ENCODE results near the gene SLC16A1. TPM values are rescaled to one million over a fixed set of nuclear protein-coding genes. Genes with fewer than 3 reads are reported as not detected.

The SLC16A1 gene
- total and polyA plus RNA-seq, 2 donors (not counting 3 experiments of a cell fraction or from before 2014, with no cell fraction given) = 148 to 188 TPM

DNA sequence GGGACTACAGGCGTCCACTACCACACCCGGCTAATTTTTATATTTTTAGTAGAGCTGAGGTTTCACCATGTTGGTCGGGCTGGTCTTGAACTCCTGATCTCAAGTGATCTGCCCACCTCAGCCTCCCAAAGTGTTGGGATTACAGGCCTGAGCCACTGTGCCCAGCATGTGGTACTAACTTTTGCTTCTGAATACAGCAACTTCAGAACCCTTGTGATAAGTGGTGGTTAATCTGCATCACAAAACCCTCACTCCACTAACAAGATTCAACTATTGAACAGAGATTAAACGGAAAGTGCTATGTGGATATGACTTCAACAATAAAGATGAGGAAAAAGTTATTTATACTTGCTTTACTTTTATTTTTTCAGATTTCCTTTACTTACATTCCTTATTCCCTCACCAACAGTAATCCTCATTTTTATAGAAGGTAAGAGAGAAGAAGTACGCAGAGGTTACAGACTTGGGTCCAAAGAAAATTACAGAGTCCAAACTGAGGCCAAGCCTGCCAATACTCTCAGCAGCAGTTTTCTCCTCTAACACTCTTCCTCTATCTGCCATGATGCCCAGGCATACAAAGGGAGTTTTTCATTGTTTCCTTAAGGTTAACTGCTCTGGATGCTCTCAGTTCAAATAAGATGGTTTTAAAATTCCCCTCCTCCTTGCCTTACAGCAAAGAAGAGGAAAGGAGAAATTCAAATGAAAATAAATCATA is 44.3 kb downstream of the SLC16A1 start:
- peaks cover 13% of the 10 kb centered on the region for H3K4me1 ChIP-seq (ENCODE audit: control insufficient read depth, extremely low read depth, insufficient read depth, low read length)
- no peak overlapping the region for H2AFZ ChIP-seq (ENCODE audit: low read depth, low read length)
- BruUV-seq (replicated peaks) = no TSS peak
- no peak overlapping the region for H3K4me2 ChIP-seq (ENCODE audit: insufficient read depth, low read length)
- dilution Hi-C loops (cut with MboI; ENCODE audit: extremely low pct_ligation_motif_present, low sequenced_read_pairs) = no loop called here
- no peak for FAIRE-seq
- no peaks in the 10 kb centered on the region for H3K9me3 ChIP-seq (replicated peaks; ENCODE audit: control insufficient read depth, insufficient read depth, low read length)
- DNase-seq (ENCODE audit: low read depth, low spot score) = no peak
- no peak overlapping the region for H3K9ac ChIP-seq (replicated peaks; ENCODE audit: extremely low read depth, insufficient read depth, low read length)
- TF ChIP-seq JUN (IDR thresholded peaks at IDR 0.05; ENCODE audit: borderline replicate concordance, insufficient read depth, insufficient read length, low read depth) = no peak
- no peak for TF ChIP-seq MAX (IDR thresholded peaks at IDR 0.05; ENCODE audit: insufficient read depth, insufficient read length)
- TF ChIP-seq CTCF (IDR thresholded peaks at IDR 0.05; ENCODE audit: extremely low read depth in 1 of 2, insufficient read depth in 1 of 2, low read depth in 1 of 2, low read length in 2 of 2) = no peak
- no peak for TF ChIP-seq FOS (IDR thresholded peaks at IDR 0.05; ENCODE audit: borderline replicate concordance, insufficient read depth, low read length)
- no peak for TF ChIP-seq EZH2 (IDR thresholded peaks at IDR 0.05; ENCODE audit: borderline replicate concordance, low read depth, low read length, severe bottlenecking)
- no peak for TF ChIP-seq MYC (IDR thresholded peaks at IDR 0.05; ENCODE audit: low read depth, low read length)
- ChIA-PET POLR2A (no interaction called here), CTCF (no interaction called here)
- H3K27ac ChIP-seq (ENCODE audit: insufficient read depth, low read depth, low read length) = no peak overlapping the region
- intact Hi-C loops (cut with micrococcal nuclease) = no loop called here
- peaks cover 8 to 15% of the 10 kb centered on the region in 2 experiments for H3K36me3 ChIP-seq (ENCODE audit: control insufficient read depth in 2 of 2, extremely low read depth in 1 of 2, insufficient read depth in 2 of 2, low read length in 2 of 2)
- peaks cover 3% of the 10 kb centered on the region for H3K9me1 ChIP-seq (replicated peaks; ENCODE audit: control insufficient read depth, extremely low read depth, insufficient read depth, low read length)
- H3K27me3 ChIP-seq (ENCODE audit: control insufficient read depth in 2 of 2, insufficient read depth in 2 of 2, low read length in 2 of 2) = no peaks in the 10 kb centered on the region
- no peaks in the 10 kb centered on the region for H4K20me1 ChIP-seq (replicated peaks; ENCODE audit: control insufficient read depth, extremely low read depth, insufficient read depth, low read length)
- H3K79me2 ChIP-seq (ENCODE audit: control insufficient read depth, insufficient read depth, low read length) = peaks cover 15% of the 10 kb centered on the region
- no peak overlapping the region for H3K4me3 ChIP-seq (replicated peaks in 1 of 3; ENCODE audit: insufficient read depth in 1 of 3, low read depth in 1 of 3, low read length in 3 of 3)

All from endothelial cell of umbilical vein (primary cell).